Natural killer cell treated with Interleukin-12 subunit alpha and Interleukin-12 subunit beta and Interleukin-15 and Interleukin-18, amount 100 ng/mL, for 72 hours (primary cell): Measurements from ENCODE around the gene PRR33. TPM values are rescaled to one million over a fixed set of nuclear protein-coding genes. Genes with fewer than 3 reads are reported as not detected.
"Not testable (repeated sequence)": the region's sequence is repeated elsewhere in the genome, so short reads cannot be mapped to it uniquely, and the experiment has no call there.

Source experiments
- ATAC-seq, 2 donors: fragments of 150-1000 bp; cut with Tn5 transposase in 1 of 2; sonication (Bioruptor Pico), chemical (Tn5 transposase) in 1 of 2; 2 replicates each; pipeline ENCODE4 v1.10.0; 2021
- DNase-seq: peaks from one replicate; pipeline ENCODE4 v3.0.0; 2022; ENCODE audit warnings: low spot score
- H3K27ac Mint-ChIP-seq, 2 donors: 1 replicate in 1 of 2; 2 replicates in 1 of 2; pipeline ENCODE4 v1.8.0; 2022; ENCODE audit warnings: mixed read lengths in 2 of 2, mild to moderate bottlenecking in 1 of 2, moderate library complexity in 1 of 2
- H3K27me3 Mint-ChIP-seq, 2 donors: 1 replicate in 1 of 2; 2 replicates in 1 of 2; pipeline ENCODE4 v1.8.0; 2022; ENCODE audit warnings: mixed read lengths in 2 of 2
- H3K36me3 Mint-ChIP-seq: one replicate; pipeline ENCODE4 v1.8.0; 2022; ENCODE audit warnings: mixed read lengths
- H3K4me1 Mint-ChIP-seq, 2 donors: 1 replicate in 1 of 2; 2 replicates in 1 of 2; pipeline ENCODE4 v1.8.0; 2022; ENCODE audit warnings: low read depth in 2 of 2, mixed read lengths in 2 of 2, mild to moderate bottlenecking in 1 of 2
- H3K4me3 Mint-ChIP-seq: one replicate; pipeline ENCODE4 v1.8.0; 2022; ENCODE audit warnings: mixed read lengths
- H3K9me3 Mint-ChIP-seq: 2 replicates; pipeline ENCODE4 v1.8.0; 2022; ENCODE audit warnings: mixed read lengths
- total RNA-seq, 2 donors: library from RNA; stranded (reverse); gene quantifications; one replicate each; pipeline ENCODE4 v1.2.3, GENCODE V29; 2022

PRR33 gene
- total RNA-seq, result not detected

GRCh38 chr11:1891831-1892115 lies at the start of gene PRR33:
TSS of gene PRR33 (minus strand) at chr11:1891895. CDS start at chr11:1890584, 1,311 bp downstream.
- peak within 1 kb of the TSS in 1 of 2 donors; percentile 23 for H3K27ac Mint-ChIP-seq
- DNase-seq, result no peak
- peaks cover 26 to 30% of the 10 kb centered on the region in 2 donors for H3K4me1 Mint-ChIP-seq
- peaks cover 3% of the 10 kb centered on the region for H3K9me3 Mint-ChIP-seq
- H3K27me3 Mint-ChIP-seq, result peaks cover 0 to 8% of the 10 kb centered on the region in 2 donors
- H3K4me3 Mint-ChIP-seq, result peak within 1 kb of the TSS; percentile 20
- no peaks in the 10 kb centered on the region for H3K36me3 Mint-ChIP-seq
- ATAC-seq, result no peak

GRCh38 chr11:1939788-1940187 lies 48.1 kb upstream of the PRR33 start:
- not testable (repeated sequence) for H3K36me3 Mint-ChIP-seq, ATAC-seq, DNase-seq, H3K27me3 Mint-ChIP-seq, H3K9me3 Mint-ChIP-seq, H3K4me3 Mint-ChIP-seq
- peak overlapping the region in 1 of 2 donors; percentile 12 for H3K27ac Mint-ChIP-seq
- H3K4me1 Mint-ChIP-seq, result peaks cover 11 to 12% of the 10 kb centered on the region in 2 donors

DNA sequence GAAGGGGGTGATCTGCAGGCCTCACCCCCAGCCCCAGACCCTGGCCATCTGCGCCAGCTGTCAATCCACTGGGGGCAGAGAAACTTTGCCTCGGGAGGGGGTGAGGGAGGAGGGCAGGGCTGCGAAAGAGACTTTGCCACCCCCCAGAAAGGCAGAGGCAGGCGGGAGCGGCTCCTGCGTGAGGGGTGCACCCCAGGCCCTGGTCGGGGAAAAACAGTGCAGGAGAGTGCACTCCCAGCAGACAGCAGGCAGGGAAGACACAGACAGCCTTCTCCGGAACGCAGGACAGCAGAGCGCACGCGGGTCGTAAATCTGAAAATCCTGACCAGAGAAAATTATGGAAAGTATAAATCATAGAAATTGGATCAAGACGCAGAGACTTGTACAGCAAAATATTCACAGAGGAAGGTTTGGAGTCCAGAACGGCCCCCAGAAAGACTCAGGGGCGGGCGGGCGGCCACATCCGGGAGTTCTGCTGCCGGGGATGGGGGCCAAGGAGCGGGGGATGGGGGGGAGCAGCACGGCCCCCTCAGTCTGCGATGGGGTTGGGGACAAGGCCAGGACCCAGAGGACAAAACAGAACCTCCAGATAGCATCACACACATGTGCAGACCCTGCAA lies 47.4 kb upstream of the PRR33 start:
- Mint-ChIP-seq H3K4me1 (peaks cover 11 to 12% of the 10 kb centered on the region in 2 donors), H3K27ac (no peak overlapping the region), H3K4me3 (no peak overlapping the region), H3K9me3 (no peaks in the 10 kb centered on the region), H3K27me3 (no peaks in the 10 kb centered on the region), H3K36me3 (no peaks in the 10 kb centered on the region)
- ATAC-seq (no peak), DNase-seq (peak; percentile 41)

DNA sequence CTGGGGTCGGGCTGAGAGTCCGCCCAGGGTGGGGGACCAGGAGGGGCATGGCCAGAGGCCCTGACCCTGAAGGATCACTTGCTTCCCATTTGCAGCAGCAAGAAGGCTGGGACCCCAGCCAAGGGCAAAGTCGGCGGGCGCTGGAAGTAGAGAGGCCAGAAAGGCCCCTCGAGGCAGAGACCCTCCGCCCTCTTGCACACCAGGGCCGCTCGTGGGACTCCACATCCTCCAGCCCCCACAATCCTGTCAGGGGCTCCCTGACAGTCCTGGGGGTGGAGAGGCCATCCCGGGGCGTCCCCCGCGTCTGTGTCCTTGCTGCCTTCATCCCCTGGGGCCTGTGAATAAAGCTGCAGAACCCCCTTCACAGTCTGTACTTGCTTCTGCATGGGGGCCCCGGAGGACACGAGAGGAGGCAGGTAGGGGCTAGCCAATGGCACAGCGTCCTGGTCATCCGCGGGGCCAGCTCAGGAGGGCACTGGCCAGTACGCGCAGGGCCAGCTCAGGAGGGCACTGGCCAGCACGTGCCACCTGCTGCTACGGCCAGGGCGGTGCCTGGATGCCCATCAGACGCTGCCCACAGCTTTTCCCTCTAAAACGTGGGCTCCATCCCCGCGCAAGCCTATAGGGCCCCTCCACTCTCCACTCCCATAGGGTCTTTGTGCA lies 46.8 kb upstream of the PRR33 start:
- ATAC-seq (no peak), DNase-seq (peak; percentile 55)
- peaks cover 0 to under 1% of the 10 kb centered on the region in 2 donors for H3K27me3 Mint-ChIP-seq

DNA sequence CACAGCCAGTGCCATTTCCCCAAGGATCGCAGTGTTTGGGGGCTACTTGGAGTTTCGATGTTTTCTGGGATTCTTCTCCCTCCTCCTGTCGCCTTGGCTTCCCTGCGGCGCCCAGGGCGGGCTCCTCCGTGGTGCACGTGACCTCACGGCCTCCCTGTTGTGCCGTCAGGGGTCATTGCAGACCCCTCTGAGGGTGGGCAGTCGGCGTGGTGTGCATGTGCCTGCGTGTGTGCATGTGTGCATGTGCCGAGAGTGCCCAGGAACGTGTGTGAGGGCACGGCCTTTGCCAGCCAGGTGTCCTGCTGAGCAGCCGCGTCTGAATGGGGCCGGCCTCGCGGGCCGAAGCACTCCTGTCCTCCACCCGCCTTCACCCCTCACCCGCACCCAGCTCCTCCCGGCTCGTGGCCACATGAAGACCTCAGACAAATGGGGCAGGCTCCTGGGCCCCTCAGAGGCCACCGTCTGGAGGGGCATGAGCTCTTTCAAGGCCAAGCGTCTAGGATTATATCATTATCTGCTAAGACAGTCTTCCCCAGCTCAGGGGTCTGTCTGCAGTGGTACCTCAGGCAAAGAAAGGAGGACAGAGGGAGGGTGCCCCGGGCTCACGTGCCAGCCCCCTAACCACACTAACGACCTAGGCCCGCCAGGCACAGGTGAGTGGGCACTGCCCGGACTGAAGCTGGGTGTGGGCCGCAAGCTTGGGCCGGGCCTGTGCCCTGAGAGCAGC lies 46.1 kb upstream of the PRR33 start:
- no peak overlapping the region for H3K4me3 Mint-ChIP-seq
- peak; percentile 59 for DNase-seq
- peaks cover 12 to 19% of the 10 kb centered on the region in 2 donors for H3K4me1 Mint-ChIP-seq
- H3K9me3 Mint-ChIP-seq, result no peaks in the 10 kb centered on the region
- no peaks in the 10 kb centered on the region for H3K36me3 Mint-ChIP-seq
- ATAC-seq, result no peak
- peaks cover 6 to 7% of the 10 kb centered on the region in 2 donors for H3K27me3 Mint-ChIP-seq
- no peak overlapping the region for H3K27ac Mint-ChIP-seq

More for the DNA sequence above, 46.8 kb upstream of the PRR33 start:
- H3K9me3 Mint-ChIP-seq, result no peaks in the 10 kb centered on the region
- H3K27ac Mint-ChIP-seq, result no peak overlapping the region
- H3K36me3 Mint-ChIP-seq, result no peaks in the 10 kb centered on the region
- no peak overlapping the region for H3K4me3 Mint-ChIP-seq
- H3K4me1 Mint-ChIP-seq, result peaks cover 11 to 12% of the 10 kb centered on the region in 2 donors

GRCh38 chr11:1936781-1937615 lies 45.3 kb upstream of the PRR33 start:
- H3K9me3 Mint-ChIP-seq, result no peaks in the 10 kb centered on the region
- DNase-seq, result peak; percentile 57
- H3K27ac Mint-ChIP-seq, result no peak overlapping the region
- no peak for ATAC-seq
- H3K4me1 Mint-ChIP-seq, result peaks cover 15 to 21% of the 10 kb centered on the region in 2 donors
- H3K27me3 Mint-ChIP-seq, result peaks cover 10 to 12% of the 10 kb centered on the region in 2 donors
- H3K4me3 Mint-ChIP-seq, result no peak overlapping the region
- H3K36me3 Mint-ChIP-seq, result no peaks in the 10 kb centered on the region

DNA sequence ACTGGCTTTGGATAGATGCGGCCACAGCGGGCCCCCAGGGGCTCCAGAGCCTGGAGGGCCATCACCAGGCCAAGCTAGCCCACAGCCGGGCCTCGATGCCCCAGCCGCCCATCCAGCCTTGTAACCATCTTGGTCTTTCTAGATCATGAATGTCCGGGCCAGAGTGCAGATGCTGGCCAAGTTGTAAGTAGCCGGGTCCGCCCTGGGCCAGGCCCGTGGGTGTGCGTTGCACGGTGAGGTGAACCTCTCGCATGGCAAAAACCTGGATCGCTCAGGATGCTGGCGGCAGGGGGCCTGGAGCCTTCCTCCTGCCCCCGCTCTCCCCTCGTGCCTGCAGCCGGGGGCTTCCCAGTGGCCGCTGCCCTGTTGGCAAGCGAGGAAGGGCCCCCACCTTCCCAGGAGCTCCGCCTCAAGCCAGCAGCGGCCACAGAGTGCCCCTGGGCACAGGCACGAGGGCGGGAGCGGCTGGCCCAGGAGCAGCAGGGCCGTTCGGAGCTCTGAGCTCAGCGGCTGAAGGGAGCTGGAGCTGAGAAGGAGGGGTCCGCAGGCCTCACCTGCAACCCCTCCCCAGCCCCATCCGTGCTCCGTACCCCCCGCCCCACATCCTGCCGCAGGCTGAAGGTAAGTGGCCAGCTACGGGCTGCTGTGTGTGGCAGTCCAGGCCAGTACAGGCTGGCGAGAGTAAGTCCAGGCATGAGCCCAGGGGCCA lies 44.5 kb upstream of the PRR33 start:
- Mint-ChIP-seq H3K27me3 (peaks cover 12 to 17% of the 10 kb centered on the region in 2 donors), H3K27ac (no peak overlapping the region), H3K36me3 (no peaks in the 10 kb centered on the region), H3K4me3 (no peak overlapping the region), H3K4me1 (peaks cover 15 to 21% of the 10 kb centered on the region in 2 donors), H3K9me3 (no peaks in the 10 kb centered on the region)
- ATAC-seq (peak in 1 of 2 donors; percentile 8), DNase-seq (no peak)

DNA sequence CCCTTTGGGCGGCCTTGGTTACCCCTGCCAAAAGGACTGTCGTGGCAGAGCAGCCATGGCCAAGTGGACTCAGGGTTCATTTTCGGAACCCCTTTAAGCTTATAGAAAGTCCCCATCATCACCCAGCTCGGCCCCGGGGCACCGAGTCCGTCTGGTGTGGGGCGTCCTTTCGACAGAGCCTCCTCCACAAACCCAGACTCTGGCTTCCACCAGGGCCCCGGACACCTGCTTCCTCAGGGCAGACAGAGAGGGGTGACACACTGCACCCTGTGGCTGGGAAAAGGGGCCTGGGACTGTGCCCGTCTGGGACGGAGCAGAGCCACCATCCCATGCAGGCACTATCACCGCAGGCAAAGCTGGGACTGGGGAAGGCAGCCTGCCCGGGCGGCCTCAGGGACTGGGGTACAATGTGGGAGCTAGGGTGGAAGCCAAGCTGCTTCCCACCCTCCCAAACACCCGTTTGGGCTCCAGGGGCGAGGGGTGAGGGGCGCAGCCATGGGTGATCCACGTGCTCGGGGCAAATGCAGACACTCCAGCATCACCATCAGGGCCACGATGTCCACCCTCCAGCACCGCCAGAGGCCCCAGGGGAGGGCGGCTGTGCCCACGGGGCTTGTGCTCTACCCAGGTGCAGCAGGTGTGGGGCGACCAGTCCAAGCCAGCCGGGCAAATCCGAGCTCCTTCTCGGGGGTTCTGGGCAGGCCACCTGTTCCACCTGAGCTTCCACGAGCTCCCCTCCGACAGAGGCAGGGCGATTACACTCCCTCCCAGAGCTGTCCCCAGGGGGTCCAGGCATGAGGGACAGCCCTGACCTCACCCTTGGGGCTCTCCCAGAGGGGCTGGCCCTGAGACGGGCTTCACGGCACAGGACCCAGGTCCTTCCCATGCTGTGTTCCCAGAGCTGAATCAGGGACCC lies 43.7 kb upstream of the PRR33 start:
- Mint-ChIP-seq H3K27me3 (peaks cover 12 to 17% of the 10 kb centered on the region in 2 donors), H3K4me1 (peaks cover 15 to 21% of the 10 kb centered on the region in 2 donors), H3K27ac (no peak overlapping the region), H3K4me3 (no peak overlapping the region), H3K9me3 (no peaks in the 10 kb centered on the region), H3K36me3 (no peaks in the 10 kb centered on the region)
- DNase-seq (peak; percentile 60), ATAC-seq (no peak)

DNA sequence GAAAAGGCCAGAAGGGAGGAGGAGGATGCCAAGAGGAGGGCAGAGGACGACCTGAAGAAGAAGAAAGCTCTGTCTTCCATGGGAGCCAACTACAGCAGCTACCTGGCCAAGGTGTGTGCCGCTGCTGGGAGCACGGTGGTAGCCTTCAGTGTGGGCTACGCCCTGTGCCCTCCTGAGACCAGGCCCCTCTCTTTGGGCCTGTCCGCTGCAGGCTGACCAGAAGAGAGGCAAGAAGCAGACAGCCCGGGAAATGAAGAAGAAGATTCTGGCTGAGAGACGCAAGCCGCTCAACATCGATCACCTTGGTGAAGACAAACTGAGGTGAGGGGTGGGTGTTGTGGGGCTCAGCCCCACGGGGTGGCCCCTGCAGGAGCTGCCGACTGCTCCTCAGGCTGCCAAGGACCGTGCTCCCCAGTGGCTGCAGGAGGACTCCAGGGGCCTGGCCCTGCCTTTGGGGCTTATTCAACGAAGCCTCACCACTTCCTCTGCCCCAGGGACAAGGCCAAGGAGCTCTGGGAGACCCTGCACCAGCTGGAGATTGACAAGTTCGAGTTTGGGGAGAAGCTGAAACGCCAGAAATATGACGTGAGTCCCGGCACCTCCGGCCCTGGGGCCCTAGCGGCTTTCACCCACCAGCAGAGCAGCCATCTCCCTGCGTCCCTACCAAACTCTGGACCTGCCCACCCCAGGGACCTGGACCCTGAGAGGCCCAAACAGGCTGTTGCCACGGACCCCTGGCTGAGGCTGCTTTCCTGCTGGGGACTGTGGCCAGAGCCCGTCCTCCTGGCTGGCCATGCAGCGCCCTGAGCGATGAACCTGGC lies 42.9 kb upstream of the PRR33 start:
- no peak for ATAC-seq
- H3K4me3 Mint-ChIP-seq, result no peak overlapping the region
- DNase-seq, result no peak

DNA sequence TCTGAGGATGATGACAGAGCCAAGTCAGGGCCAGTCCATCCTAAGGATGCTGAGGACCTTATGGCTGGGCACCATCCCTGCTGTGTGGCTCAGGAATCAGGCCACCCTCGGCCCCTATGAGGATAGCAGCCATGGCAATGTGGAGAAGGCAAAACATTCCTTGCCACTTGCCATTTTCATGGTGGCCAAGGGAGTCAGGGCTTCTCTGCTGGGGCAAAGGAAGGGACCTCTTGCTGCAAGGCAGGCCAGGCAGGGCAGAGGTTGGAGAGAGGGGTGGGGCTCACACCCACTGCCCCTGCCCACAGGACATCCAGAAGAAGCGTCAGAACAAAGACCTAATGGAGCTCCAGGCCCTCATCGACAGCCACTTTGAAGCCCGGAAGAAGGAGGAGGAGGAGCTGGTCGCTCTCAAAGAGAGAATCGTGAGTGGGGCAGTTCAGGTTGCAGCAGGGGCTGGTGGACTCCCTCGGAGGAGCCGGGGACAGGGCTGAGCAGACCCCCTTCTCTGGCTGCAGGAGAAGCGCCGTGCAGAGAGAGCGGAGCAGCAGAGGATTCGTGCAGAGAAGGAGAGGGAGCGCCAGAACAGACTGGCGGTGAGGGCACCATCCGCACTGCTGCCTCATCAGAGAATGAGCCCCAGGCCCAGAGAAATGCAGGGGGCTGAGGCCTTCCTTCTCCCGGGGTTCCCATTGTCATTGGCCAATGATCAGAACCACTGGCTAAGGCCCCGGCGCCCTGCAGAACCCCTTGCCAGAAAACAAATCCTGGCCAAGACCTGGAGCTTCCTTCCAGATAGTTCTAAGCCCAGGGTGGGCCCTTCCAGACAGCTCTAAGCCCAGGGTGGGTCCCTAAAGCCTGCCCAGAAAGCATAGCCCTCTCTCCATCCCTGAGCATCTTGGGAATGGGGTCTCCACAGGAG lies 42.0 kb upstream of the PRR33 start:
- no peak overlapping the region for H3K27ac Mint-ChIP-seq
- DNase-seq, result no peak
- H3K36me3 Mint-ChIP-seq, result no peaks in the 10 kb centered on the region

More for the DNA sequence above, 42.9 kb upstream of the PRR33 start:
- H3K27me3 Mint-ChIP-seq, result peaks cover 12 to 17% of the 10 kb centered on the region in 2 donors
- peaks cover 8 to 14% of the 10 kb centered on the region in 2 donors for H3K4me1 Mint-ChIP-seq
- no peaks in the 10 kb centered on the region for H3K36me3 Mint-ChIP-seq
- no peaks in the 10 kb centered on the region for H3K9me3 Mint-ChIP-seq
- H3K27ac Mint-ChIP-seq, result no peak overlapping the region

GRCh38 chr11:1932681-1933080 lies 41.0 kb upstream of the PRR33 start:
- no peak for DNase-seq
- H3K9me3 Mint-ChIP-seq, result no peaks in the 10 kb centered on the region
- H3K27me3 Mint-ChIP-seq, result peaks cover 12 to 17% of the 10 kb centered on the region in 2 donors
- peaks cover 4 to 9% of the 10 kb centered on the region in 2 donors for H3K4me1 Mint-ChIP-seq
- no peak overlapping the region for H3K4me3 Mint-ChIP-seq
- ATAC-seq, result no peak
- no peaks in the 10 kb centered on the region for H3K36me3 Mint-ChIP-seq
- H3K27ac Mint-ChIP-seq, result no peak overlapping the region

More for the DNA sequence above, 42.0 kb upstream of the PRR33 start:
- no peak for ATAC-seq
- H3K4me1 Mint-ChIP-seq, result peaks cover 4 to 9% of the 10 kb centered on the region in 2 donors
- no peaks in the 10 kb centered on the region for H3K9me3 Mint-ChIP-seq
- peaks cover 12 to 17% of the 10 kb centered on the region in 2 donors for H3K27me3 Mint-ChIP-seq
- H3K4me3 Mint-ChIP-seq, result no peak overlapping the region
